Bone marrow (tissue), 2 donors: ENCODE data around the gene COL23A1.
"Not testable (repeated sequence)": the region's sequence is repeated elsewhere in the genome, so short reads cannot be mapped to it uniquely, and the experiment has no call there.

ENCODE experiments used
- DNase-seq, 2 donors: peaks; one replicate each; lab custom pipeline; 2025; lab: John Stamatoyannopoulos, UW

COL23A1 gene

DNA sequence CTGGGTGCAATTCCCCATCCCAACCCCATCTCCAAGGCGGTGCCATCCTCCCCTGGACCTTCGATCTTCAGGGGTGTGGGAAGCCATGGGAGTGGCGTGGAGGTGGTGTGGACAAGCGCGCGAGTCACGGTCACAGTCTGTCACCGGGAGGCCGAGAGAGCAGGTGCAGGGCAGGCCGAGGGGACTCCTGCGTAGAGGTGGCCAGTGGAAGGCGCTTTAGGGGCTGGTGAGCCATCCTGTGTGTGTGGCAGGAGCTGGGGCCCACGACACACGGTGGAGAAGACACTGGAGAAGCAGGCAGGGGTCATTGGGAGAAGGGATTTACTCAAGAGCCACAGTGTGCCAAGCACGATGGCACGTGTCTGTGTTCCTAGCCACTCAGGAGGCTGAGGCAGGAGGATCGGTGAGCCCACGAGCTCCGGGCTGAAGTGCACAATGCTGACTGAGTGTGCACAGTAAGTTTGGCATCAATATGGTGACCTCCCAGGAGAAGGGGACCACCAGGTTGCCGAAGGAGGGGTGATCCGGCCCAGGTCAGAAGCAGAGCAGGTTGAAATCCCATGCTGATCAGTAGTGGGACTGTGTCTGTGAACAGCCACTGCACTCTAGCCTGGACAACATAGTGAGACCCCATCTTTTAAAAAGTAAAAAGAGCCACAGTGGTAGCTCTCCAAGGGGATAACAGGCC is 212.5 kb downstream of the COL23A1 start:
- no peak for DNase-seq

DNA sequence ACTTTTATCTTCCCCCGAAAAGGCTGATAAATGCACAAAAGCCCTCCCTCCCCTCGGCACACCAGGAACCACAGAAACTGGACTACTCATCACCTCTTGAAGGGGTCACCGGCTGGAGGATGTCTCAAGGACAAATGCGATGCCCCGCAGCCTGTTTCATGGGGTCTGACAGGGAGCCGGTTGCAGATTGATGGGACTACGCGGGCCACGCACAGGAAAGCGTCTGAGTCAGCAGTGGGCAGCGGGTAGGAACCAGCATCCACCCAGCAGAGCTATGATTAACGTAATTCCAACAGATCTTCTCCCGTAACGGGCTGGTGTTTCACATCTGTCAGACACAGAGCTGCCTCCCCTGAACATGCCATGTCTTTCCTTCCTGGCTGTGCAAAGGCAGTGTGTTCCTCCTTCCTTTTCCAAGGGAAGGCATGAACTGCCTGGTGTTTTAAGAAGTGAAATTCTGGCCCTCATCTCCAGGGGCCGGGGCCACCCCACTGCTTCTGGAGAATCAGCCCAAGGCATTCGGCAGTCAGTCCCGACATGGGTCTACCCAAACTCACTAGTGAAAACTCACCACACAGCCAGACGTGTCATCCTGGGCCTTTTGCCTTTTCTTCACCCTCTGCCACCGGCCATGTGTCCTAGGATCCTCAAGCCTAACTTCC is 213.1 kb downstream of the COL23A1 start:
- DNase-seq = no peak

DNA sequence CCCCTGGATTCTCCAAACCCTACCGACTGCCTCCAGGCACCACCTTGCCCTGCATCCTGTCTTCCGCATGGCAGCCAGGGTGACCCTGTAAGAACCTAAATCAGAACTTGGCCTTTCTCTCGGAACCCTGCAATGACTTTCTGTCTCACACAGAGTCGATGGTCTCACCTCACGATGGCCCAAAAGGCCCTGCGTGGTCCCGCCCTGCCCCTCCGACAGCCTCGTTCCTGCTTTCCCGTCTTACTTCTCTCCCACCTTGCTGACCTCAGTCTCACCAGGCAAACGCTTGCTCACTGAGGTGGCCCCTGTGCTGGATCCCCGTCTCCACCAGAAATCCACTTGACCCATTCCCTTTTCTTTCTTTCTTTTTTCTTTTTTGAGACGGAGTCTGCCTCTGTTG is 214.8 kb downstream of the COL23A1 start:
- DNase-seq = no peak

DNA sequence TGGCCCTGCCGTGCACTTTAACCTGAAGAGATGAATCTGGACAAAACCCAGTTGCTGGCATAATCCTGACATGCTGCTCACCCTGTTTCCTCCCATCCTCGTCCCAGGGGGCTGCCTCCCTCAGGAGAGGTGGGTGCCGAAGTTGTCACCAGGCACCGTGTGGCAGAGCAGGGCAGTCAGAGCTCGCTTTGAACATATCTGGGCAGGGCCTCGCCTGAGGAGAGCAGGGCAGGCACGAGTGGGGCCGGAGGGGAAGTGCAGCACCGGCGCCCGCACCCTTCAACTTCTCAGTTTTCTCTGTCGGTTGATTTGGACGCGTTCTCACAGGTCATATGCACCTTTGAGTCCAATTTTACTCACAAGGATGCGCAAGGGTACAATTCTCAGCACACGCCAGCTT is 216.5 kb downstream of the COL23A1 start:
- no peak for DNase-seq

DNA sequence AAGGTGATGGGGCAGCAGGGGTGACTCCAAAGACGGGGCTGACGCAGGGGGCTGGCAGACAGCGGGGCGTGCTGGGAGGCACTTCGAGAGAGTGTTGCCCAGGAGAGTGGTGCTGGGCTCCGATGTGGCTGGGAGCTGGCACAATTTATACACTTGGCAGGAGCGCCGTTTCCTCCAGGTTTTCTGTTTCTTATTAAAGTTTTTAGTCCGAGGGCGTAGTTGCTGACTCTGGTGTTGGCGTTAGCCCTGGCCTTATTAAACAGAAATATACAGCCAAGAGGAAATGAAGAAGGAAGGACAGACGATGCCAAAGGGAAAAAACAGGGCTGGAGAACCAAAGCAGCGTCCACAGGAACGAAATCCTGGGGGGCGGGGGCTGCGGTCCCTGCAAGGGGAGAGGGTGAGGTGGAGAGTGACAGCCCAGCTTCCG is 218.0 kb downstream of the COL23A1 start:
- no peak for DNase-seq

DNA sequence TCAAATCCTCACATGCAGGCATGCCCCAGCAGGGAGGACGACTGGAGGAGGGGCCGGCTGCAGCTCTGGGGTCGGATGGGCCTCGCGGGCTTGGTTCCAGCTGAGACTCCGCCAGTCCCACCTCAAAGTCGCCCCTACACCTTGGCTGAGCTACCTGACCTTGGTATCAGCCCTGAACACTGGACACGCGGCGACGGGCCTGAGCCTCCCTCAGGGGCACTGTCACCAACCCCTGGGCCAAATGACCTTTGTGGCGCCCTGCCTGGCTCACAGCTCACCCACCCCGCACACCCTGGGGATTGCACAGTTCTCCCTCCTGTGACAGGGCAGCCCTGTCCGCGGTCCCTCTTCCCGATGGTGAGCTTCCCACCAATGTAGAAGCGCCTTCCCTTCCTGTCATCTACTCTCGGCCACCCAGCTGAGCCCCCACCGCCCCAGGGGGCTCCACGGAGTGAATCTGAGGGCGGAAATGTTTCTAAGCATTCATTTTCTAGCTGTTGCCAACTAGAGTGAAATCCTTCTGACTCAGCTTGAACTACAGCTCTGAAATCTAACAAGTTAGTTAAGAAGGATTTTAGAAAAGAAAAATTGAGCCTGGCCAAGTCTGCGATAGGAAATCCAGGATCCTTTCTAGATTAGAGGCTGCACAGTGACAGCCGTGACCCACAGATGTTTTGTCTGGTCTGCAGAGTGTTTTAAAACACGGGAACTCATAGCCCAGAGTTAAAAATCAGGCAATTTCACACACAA is 218.7 kb downstream of the COL23A1 start:
- no peak for DNase-seq

DNA sequence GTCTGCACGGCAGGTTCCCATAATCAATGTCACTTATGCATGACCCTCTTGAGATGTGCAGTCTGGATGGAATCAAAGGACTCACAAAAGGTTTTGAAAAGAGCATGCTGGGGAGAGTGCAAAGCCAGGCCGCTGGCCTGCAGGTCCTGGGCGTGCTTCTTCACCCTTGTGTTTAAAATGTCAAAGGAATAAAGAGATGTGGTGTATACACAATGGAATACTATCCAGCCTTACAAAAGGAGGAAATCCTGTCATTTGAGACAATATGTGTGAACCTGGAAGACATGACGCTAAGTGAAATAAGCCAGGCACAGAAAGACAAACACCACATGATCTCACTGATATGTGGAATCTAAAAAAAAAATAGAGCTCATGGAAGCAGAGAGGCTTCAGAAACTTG is 220.1 kb downstream of the COL23A1 start:
- DNase-seq = no peak

DNA sequence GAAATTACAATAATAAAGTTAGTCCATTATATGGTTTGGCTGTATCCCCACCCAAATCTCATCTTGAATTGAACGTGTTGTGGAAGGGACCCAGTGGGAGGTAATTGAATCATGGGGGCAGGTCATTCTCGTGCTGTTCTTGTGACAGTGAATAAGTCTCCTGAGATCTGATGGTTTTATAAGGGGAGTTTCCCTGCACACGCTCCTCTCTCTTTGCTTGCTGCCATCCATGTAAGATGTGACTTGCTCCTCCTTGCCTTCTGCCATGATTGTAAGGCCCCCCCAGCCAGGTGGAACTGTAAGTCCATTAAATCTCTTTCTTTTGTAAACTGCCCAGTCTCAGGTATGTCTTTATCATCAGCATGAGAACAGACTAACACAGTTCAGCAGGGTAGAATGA is 220.7 kb downstream of the COL23A1 start:
- not testable (repeated sequence) for DNase-seq

DNA sequence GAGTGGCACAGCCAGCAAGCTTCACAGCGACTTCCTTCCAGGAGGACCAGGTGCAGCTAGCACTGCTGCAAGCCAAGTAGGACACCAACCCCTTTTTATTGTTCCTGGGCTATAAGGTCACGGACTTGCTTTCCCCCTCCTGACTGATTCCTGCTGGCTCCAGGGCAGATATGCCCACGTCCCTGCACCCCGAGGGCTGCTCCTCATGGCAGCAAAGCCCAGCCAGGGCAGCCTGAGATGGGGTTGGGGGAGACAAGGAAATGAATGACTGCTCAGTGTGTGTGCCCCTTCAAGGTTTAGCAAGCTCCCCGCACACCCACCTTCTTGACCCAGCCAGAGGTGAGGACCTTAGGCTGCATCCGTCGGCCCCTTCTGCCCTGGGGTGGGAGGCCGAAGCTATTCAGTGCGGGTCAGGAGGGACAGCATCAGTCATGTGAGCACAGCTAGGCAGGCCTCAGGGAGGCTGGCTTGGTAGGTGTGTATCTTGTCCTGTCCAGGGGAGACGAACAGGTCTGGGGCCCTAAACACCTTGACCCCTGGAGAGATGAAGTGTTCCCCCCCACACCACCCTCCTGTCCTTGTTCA is 221.4 kb downstream of the COL23A1 start:
- DNase-seq = no peak

DNA sequence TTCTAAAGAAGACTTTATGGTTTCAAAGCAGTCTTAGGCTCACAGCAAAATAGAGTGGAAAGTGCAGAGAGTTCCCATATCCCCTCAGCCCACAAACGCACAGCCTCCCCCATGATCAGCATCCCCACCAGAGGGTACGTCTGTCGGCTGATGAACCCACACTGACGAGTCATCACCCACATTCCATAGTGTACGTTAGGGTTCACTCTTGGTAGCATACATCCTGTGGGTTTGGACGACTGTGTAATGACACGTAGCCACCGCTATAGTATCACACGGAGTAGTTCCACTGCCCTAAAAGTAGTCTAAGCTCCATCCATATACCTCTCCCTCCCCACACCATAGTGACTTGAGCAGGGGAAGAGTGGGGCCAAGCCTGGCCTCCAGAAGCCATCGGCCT is 221.9 kb downstream of the COL23A1 start:
- no peak for DNase-seq

DNA sequence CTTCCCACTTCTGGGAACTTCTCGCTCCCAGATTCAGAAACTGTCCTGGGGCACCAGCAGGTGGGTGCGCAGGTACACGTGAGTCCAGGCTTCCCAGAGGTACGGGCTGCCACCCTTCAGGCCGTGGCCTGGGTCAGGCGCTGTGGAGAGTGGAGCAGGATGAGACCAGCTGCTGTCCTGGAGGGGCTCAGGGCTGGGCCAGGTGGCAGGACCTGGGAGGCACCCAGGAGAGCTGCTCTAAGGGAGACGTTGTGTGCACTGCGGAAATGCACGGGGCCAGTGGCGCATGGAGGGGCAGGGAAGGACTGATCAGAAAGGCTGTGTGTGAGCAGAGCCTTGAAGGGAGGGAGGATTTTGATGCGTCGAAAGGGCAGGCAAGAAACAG is 222.5 kb downstream of the COL23A1 start:
- DNase-seq = no peak

DNA sequence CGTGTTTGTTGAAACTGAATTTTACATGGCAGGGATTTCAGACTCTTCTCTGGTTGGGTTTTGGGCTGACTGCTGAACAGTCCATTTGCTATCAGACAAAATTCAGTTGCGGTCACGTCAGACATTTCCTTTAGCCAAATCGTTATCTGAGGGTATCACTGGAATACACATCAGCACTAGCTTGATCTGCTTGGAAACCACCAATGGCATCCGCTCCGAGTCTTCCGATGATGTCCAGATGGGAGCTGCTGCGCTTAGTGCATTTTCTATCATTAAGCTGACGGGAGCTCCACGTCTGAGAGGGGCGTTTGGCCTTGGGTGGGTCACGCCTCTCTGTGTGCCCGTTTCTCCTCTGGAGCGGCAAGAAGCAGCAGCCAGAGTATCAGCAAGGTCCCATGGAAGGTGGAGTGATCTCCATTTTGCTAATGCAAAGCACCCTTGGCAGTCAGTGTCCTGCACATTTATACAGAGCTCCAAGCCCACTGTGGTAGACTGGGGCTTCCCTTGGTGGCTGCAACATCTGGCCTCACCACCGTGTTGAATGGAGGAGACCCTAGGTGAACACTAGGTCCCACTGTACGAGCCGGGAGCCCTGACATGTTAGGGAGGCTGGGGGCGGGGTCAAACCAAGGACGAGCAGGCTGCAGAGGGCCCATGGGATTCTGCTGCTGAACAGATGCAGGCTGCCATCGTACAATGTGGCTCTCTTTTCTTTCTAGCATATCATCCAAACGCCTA is 223.0 kb downstream of the COL23A1 start:
- no peak for DNase-seq

DNA sequence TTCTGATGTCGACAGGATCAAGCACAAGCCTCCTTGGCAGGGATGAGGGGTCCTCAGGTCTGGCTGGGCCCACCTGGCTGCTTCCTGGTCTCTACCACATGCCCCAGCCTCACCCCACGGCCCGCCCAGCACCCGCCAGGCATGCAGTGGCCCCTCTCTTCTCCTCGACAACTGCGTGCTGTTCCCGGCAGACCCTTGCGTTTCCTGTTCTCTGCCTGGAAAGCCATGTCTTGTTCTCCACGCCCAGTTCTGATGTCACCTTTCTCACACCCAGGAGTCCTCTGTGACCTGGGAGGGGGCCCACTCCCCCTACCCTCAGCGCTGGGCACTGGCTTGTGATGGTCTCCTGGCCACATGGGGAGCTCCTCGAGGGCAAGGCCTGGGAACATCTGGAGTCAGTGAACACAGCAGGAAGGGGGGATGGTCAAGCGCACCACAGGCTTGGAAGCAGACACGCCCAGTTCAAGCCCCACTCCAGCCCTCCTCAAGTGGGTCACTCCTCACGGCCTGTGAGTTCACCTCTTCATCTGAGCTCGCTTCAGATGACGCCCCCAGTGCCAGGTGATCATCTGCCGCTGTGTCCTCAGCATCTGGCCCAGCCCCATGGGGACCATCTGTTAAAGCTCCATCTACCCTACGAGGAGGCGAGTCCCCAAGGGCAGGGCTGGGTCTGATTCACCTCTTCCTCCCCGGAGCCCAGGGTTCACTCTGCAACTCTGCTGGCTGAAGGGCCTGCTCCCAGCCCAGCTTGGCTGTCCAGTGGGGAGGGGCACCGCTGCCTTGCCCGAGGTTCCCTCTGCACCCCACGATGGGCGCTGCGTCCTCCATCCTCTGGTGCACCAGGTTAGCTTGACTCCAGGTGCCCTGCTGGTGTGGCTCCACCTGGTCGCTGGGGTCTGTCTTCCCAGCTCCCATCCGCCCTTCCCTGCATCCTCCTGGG is 224.4 kb downstream of the COL23A1 start:
- no peak for DNase-seq

DNA sequence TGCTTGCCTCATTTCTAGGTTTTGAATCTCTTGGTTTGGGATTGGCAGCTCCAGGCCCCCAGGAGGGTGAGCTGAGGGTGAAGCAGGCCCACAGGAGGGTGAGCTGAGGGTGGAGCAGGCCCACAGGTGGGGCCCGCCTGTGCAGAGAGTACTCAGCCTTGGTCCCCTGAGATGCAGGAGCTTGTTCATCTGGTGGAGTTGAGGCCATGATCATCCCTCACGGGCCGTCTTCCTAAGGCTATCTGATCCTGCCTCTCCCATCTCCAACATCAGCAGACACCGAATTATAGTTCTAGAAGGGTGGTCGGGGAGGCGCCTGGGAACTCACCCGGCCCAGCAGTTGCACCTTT is 225.9 kb downstream of the COL23A1 start:
- DNase-seq = no peak

DNA sequence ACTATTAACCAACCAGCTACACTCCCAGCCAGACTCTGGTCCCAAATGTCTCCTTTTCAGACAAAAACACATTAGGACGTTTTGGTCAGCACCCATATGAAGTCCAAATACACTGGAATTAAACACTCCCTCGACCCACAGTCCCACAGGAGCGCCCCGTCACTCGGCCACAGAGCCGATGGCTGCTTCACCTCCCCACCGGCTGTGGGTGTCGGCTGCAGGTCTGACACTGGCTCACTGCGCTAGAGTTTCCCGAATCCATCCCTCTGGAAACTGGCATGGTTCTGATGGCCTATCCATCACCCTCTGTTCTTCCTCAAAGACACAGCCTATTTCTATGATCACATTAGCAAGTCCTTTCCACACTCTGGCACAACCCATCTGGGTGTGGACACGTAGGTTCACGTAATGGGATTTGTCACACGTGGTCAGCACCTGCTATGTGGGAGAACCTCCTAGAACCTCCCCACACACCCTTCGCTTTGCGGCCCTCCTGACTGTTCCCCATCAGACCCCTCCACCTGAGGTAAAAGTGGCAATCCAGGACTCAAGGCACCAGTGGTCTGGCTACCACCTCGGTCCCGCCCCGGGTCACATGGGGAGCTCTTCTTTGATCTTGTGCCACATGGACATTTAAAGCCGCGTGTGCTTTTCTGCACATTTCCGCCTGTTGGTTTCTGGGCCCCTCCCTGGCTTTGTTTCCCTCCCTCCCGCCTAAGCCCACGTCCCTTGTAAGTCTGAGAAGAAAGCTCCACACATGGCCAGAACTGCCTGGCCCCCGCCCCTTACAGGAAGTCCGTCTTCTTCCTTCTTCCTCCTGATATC is 226.5 kb downstream of the COL23A1 start:
- no peak for DNase-seq

DNA sequence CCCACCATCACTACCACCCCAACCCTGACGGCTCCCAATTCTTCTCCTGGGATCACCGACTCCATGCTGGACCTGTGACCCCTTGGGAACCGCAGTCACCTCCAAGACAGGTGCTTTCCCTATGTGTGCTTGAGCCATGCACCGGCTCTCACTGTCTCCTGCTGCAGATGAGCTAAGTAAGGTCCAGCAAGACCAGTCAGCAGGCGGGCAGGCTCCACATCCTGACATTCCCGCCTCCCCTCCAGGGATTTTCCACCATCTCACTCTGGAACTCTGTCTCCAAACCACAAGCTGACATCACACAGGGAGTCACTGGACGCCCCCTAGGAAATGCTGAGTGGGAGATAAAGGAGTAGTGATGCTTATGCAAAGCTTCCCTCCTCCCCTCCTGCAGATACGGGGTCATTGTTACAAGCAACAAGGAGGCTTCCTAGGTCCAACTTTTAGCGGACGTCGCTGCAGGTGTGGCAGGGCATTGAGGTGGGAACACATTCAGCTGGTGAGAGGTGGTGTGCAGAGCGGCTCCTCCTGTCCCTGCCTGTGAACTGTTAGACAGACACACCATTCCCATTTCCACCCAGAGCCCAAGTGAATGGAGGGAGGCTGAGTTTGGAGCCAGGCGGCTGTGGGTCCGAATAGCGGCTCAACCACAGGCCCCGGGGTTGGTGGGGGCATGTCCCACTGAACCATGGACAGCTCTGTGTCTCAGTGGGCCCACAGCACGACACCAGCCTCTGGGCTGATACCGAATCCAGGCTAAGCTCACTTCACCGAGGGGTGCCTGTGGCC is 228.3 kb downstream of the COL23A1 start:
- no peak for DNase-seq

DNA sequence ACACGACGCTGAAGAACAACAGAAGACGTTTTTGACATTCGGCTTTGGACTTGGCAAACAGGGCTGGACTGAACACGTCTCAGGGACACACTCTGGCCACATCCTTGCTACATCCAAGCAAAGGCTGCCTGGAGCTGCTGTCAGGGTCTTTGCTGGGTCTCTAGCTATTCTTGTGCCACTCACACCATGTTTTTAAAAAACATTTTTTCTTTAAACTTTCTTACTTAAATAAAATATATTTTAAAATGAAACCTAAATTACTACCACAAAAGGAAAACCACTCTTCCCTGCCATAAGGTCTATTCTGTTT is 229.3 kb downstream of the COL23A1 start:
- DNase-seq = no peak

DNA sequence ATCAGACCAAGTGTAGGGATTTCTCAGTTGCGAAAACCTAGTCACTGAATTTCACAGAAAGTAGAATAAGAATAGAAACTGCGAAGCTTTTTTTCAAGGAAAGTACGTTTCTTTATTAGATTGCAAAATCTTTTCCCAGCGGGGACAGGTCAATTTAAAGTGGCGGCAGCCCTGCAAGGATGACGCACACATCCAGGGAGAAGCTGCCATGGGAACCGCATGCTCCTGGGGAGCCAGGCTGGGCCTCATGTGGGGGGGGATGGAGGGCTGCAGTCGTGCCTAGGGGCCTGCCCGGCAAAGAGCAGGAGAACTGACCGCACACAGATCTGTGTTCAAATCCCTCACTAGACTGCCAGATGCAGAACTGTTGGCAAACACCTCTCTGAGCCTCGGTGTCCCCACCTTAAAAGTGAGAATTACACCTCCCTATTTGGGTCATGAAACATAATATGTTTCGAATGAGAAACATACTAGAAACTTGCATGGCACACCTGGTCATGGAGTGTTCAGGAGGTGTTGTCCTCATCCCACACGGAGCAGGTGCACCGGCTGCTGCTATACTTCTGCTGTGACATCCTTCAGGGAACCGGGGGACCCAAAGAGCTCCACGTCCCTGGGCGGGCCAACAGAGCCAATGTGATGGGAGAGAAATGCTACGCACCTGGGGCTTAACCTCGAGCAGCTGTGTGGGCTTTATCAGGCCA is 229.8 kb downstream of the COL23A1 start:
- DNase-seq = no peak

DNA sequence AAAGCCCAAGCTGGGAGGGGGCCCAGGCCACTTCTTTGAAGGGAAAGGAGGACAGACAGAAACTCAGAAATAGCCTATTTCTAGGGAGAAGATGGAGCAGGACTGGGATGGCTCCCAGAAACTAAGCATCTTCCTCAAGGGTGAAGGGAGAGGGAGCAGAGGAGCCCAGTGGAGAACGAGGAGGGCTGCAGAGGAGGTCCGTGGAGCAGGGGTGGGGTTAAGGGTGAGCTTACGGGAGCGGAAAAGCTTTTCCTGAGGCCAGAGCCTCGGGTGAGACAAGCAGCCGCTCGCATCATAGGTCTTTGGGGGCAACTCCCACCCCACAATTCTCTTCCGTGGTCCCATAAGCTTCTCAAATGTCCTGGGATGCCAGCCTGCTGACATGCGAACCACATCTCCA is 230.5 kb downstream of the COL23A1 start:
- DNase-seq = no peak
